ENCODE data around the gene VWC2L. TPM values are rescaled to one million over a fixed set of nuclear protein-coding genes. Genes with fewer than 3 reads are reported as not detected.

The VWC2L gene
- total RNA-seq, 1 experiment from 2014 or later: not detected

GRCh38 chr2:214575030-214575429 lies 164.2 kb downstream of the VWC2L start:
- Mint-ChIP-seq H3K9me3 (ENCODE audit: unreplicated experiment) (no peaks in the 10 kb centered on the region), H3K36me3 (ENCODE audit: insufficient read depth, unreplicated experiment) (no peaks in the 10 kb centered on the region), H3K4me1 (ENCODE audit: low read depth, unreplicated experiment) (no peaks in the 10 kb centered on the region), H3K27ac (ENCODE audit: unreplicated experiment) (no peak overlapping the region), H3K27me3 (ENCODE audit: insufficient read depth, unreplicated experiment) (no peaks in the 10 kb centered on the region), H3K4me3 (ENCODE audit: unreplicated experiment) (no peak overlapping the region)
- no TSS peak for BruUV-seq (replicated peaks)
- Histone ChIP-seq H3K4me3 (ENCODE audit: low read depth, low read length) (no peak overlapping the region), H3K9me3 (no peaks in the 10 kb centered on the region), H3K27me3 (replicated peaks; ENCODE audit: control insufficient read depth, insufficient read depth, low read length) (no peaks in the 10 kb centered on the region), H3K4me1 (no peaks in the 10 kb centered on the region), H3K36me3 (ENCODE audit: control insufficient read depth, insufficient read depth, low read length) (no peaks in the 10 kb centered on the region)
- TF ChIP-seq, protein P1, sequence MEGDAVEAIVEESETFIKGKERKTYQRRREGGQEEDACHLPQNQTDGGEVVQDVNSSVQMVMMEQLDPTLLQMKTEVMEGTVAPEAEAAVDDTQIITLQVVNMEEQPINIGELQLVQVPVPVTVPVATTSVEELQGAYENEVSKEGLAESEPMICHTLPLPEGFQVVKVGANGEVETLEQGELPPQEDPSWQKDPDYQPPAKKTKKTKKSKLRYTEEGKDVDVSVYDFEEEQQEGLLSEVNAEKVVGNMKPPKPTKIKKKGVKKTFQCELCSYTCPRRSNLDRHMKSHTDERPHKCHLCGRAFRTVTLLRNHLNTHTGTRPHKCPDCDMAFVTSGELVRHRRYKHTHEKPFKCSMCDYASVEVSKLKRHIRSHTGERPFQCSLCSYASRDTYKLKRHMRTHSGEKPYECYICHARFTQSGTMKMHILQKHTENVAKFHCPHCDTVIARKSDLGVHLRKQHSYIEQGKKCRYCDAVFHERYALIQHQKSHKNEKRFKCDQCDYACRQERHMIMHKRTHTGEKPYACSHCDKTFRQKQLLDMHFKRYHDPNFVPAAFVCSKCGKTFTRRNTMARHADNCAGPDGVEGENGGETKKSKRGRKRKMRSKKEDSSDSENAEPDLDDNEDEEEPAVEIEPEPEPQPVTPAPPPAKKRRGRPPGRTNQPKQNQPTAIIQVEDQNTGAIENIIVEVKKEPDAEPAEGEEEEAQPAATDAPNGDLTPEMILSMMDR (IDR thresholded peaks at IDR 0.05; ENCODE audit: insufficient read depth in 1 of 2, low read depth in 1 of 2, low read length in 1 of 2, severe bottlenecking in 1 of 2, unreplicated experiment in 1 of 2): no peak
- ChIA-PET CTCF (no interaction called here), POLR2A (no interaction called here)
- intact Hi-C loops (cut with micrococcal nuclease; ENCODE audit: unreplicated experiment): no loop called here
- DNase-seq: no peak

- H3K4me3 Mint-ChIP-seq (ENCODE audit: unreplicated experiment): no peak overlapping the region
- H3K9me3 Mint-ChIP-seq (ENCODE audit: unreplicated experiment): no peaks in the 10 kb centered on the region
- Histone ChIP-seq H3K27me3 (replicated peaks; ENCODE audit: control insufficient read depth, insufficient read depth, low read length) (no peaks in the 10 kb centered on the region), H3K9me3 (no peaks in the 10 kb centered on the region), H3K4me3 (ENCODE audit: low read depth, low read length) (no peak overlapping the region), H3K36me3 (ENCODE audit: control insufficient read depth, insufficient read depth, low read length) (no peaks in the 10 kb centered on the region), H3K4me1 (no peaks in the 10 kb centered on the region)
- no peak for DNase-seq
- CTCF ChIA-PET: no interaction called here
- POLR2A ChIA-PET: no interaction called here
- no peaks in the 10 kb centered on the region for H3K27me3 Mint-ChIP-seq (ENCODE audit: insufficient read depth, unreplicated experiment)
- no peak overlapping the region for H3K27ac Mint-ChIP-seq (ENCODE audit: unreplicated experiment)
- BruUV-seq (replicated peaks): no TSS peak
- intact Hi-C loops (cut with micrococcal nuclease; ENCODE audit: unreplicated experiment): no loop called here
- TF ChIP-seq, protein P1 (IDR thresholded peaks at IDR 0.05; ENCODE audit: insufficient read depth in 1 of 2, low read depth in 1 of 2, low read length in 1 of 2, severe bottlenecking in 1 of 2, unreplicated experiment in 1 of 2): no peak
- no peaks in the 10 kb centered on the region for H3K4me1 Mint-ChIP-seq (ENCODE audit: low read depth, unreplicated experiment)
- H3K36me3 Mint-ChIP-seq (ENCODE audit: insufficient read depth, unreplicated experiment): no peaks in the 10 kb centered on the region
Observed at GRCh38 chr2:214575465-214575864, 164.6 kb downstream of the VWC2L start.

DNA sequence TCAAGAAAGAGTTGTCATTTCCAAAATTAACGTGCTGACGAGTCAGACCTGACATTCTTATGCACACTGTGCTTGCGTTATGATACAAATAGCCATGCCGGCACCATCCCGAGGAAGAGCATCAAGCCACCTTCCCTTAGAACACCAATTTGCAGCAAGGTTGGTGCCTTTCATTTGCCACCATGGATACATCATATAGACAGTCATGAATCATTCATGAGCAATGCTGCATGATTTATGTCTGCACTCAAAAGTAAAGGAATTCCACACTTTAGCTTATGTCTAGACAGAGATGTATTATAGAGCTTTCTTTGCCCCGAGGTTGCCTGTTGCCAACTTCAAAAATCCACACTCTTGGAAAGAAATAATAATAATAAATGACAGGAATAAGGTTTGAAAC lies 166.9 kb downstream of the VWC2L start:
- TF ChIP-seq, protein P1 (IDR thresholded peaks at IDR 0.05; ENCODE audit: insufficient read depth in 1 of 2, low read depth in 1 of 2, low read length in 1 of 2, severe bottlenecking in 1 of 2, unreplicated experiment in 1 of 2): no peak
- intact Hi-C loops (cut with micrococcal nuclease; ENCODE audit: unreplicated experiment): no loop called here
- H3K27me3 ChIP-seq (replicated peaks; ENCODE audit: control insufficient read depth, insufficient read depth, low read length): no peaks in the 10 kb centered on the region
- Mint-ChIP-seq H3K27ac (ENCODE audit: unreplicated experiment) (no peak overlapping the region), H3K36me3 (ENCODE audit: insufficient read depth, unreplicated experiment) (no peaks in the 10 kb centered on the region), H3K9me3 (ENCODE audit: unreplicated experiment) (no peaks in the 10 kb centered on the region), H3K27me3 (ENCODE audit: insufficient read depth, unreplicated experiment) (no peaks in the 10 kb centered on the region), H3K4me3 (ENCODE audit: unreplicated experiment) (no peak overlapping the region), H3K4me1 (ENCODE audit: low read depth, unreplicated experiment) (no peaks in the 10 kb centered on the region)
- no peaks in the 10 kb centered on the region for H3K4me1 ChIP-seq
- no peak for DNase-seq
- POLR2A ChIA-PET: no interaction called here
- H3K9me3 ChIP-seq: no peaks in the 10 kb centered on the region
- no peak overlapping the region for H3K4me3 ChIP-seq (ENCODE audit: low read depth, low read length)
- H3K36me3 ChIP-seq (ENCODE audit: control insufficient read depth, insufficient read depth, low read length): no peaks in the 10 kb centered on the region
- CTCF ChIA-PET: no interaction called here
- no TSS peak for BruUV-seq (replicated peaks)
